Measurements from ENCODE around the gene SPATA7.

SPATA7 gene

DNA sequence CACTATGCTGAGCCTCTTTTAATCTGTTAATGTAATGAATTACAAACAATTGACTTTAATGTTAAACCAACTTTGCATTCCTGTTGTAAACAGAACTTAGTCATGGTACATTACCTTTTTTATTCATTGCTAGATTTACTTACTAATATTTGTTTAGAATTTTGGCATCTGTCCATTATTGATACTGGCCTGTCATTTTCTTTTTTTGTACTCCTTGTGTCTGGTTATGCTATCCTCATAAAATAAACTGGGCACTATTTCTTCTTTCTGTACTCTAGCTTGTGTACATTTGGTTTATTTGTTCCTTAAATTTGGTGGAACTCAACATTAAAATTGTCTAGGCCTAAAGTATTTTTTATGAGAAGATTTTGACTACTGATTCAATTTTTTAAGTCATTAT lies 32.1 kb downstream of the SPATA7 start:
- DNase-seq (ENCODE audit: low read depth in 3 of 3) = no peak

DNA sequence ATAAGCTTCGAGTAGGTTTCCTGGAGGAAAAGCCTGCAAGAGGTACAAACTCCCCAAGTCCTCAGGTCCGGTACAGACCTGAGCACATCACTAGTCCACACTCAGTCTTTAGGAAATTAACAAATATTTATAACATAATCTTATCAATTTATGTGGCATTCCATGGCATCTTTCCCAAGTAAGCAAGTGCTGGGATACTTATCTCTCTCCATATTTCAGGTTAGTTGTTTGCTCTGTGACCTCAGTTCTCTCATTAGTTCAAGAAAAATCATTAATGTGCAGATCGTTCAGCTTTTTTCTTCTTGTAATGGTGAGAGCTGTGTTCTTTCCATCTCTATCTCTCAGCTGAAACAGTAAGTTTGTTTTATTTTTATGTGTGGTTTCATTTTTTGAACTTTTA lies 34.7 kb downstream of the SPATA7 start:
- no peak for DNase-seq (ENCODE audit: low read depth in 3 of 3)

DNA sequence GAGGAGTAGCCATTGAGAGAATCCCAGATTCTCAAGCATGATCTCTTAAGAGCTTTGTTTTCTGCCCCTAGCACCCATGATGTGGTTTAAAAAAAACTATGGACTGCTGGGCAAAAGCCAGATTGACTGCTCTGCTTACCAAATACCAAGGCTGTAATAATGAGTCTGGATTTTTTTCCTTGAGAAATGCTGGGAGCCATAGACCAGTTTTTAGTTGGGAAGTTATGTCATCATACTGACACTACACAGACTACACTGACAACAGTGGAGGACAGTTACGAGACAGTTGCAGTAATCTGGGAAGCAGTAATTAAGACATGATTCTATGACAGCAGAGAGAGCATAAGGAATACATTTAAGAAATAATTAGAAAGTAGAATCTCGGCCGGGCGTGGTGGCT lies 35.8 kb downstream of the SPATA7 start:
- no peak for DNase-seq (ENCODE audit: low read depth in 3 of 3)

DNA sequence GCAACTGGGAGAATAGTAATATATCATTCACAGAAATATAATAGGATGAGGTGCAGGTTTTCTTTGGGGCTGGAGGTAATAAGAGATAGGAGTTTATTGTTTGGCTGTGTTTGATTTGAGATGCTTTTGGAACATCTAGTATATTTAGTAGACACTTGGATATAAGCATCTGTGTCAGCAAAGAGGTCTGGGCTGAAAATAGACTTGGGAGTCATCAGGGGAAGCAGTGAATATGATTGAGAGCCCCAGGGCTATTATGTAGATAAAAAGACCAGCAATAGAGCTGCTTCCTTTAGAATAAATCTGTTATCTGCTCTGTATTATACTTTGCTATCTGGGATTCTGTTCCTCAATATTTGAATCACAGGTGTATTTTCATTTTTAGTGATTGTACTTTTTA lies 36.6 kb downstream of the SPATA7 start:
- no peak for DNase-seq (ENCODE audit: low read depth in 3 of 3)

DNA sequence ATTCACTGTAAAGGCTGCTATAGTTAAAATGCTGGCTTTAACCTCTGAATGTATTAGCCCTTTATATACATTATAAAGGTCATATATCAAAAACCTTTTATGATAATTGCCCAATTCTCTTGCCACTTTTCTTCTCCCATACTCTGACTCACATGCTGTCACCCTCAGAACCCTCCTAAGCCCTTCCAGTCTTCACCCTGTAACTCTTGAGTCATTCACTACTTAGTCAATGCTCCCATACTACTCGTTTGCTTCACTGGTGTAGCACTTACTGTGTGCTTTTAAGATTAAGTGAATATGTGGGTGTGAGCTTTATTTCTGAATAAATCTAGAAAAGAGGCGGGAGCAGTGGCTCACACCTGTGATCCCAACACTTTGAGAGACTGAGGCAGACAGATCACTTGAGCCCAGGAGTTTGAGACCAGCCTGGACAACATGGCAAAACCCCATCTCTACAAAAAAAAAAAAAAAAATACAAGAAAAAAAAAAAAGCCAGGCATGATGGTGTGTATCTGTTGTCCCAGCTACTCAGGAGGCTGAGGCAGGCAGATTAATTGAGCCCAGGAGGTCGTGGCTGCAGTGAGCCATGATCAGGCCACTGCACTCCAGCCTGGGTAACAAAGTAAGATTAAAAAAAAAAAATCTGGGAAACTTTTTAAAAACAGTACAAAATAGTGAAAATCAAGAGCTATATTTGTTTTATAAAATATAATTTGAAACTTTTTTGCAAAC lies 37.6 kb downstream of the SPATA7 start:
- DNase-seq (ENCODE audit: low read depth in 3 of 3) = no peak

DNA sequence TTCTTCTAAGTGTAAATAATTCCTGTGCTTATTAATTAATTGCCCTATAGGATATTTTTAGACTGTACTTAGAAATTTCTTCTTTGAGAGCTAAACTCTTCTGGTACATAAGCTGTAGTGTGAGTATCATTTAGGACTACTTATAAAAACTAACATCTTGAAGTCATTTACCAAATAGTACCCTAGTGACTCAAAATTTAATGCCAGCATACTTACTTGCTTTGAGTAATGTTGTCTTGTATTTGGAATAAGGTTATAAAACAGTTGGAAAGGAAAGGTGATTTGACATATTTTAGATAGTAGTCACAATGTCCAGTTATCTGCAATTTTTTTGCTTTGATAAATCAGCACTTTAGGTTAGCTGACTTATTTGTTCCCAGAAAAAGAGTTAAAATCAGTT lies 39.1 kb downstream of the SPATA7 start:
- DNase-seq (ENCODE audit: low read depth in 3 of 3) = no peak

DNA sequence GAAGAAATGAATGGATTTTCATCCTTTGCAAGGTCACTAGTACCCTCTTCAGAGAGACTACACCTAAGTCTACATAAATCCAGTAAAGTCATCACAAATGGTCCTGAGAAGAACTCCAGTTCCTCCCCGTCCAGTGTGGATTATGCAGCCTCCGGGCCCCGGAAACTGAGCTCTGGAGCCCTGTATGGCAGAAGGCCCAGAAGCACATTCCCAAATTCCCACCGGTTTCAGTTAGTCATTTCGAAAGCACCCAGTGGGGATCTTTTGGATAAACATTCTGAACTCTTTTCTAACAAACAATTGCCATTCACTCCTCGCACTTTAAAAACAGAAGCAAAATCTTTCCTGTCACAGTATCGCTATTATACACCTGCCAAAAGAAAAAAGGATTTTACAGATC lies 40.8 kb downstream of the SPATA7 start:
- DNase-seq (ENCODE audit: low read depth in 3 of 3) = no peak

DNA sequence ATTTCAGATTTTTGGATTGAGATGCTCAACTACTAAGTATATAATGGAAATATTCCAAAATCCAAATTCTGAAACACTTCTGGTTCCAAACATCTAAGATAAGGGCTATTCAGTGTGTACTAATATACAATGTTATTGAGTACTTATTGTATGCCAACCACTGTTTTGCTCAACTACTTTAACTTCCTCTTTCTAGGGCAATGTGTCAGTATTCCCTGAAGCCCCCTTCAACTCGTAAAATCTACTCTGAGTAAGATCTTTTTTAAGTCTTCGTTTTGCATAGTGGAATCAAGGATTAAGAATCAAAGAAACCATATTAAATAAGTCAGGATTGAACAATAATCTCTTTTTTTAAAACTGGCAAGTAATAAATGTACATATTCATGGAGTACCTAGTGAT lies 45.5 kb downstream of the SPATA7 start:
- DNase-seq (ENCODE audit: low read depth in 3 of 3) = no peak

DNA sequence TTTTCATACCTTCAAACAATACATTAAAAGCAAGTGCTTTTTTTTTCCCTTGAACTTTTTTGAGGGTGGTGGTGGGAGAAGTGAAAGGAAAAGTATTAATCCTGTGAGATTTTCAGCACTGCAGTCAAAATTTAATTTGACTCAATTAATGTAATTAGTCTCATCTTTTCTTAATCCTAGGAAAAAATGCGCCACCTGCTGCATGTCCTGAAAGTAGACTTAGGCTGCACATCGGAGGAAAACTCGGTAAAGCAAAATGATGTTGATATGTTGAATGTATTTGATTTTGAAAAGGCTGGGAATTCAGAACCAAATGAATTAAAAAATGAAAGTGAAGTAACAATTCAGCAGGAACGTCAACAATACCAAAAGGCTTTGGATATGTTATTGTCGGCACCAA lies 52.2 kb downstream of the SPATA7 start:
- no peak for DNase-seq (ENCODE audit: low read depth in 3 of 3)

DNA sequence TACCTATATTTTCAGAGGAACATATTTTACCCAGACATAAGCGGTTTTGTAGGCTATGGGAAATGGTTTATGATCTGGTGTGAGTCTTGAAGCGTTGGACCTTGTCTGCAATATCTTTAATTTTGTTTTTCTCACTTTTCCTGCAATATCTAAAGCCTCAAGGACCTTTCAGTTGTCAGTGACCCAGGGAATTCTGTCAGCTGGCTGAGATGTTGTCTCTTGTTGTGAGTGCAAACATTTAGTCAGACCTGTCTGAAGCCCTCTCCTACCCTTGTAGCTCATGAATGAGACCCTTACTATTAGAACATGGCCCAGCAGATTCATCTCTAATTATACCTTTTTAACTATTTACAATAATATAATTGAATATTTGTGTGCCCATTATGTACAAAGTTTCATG lies 53.6 kb downstream of the SPATA7 start:
- no peak for DNase-seq (ENCODE audit: low read depth in 3 of 3)

DNA sequence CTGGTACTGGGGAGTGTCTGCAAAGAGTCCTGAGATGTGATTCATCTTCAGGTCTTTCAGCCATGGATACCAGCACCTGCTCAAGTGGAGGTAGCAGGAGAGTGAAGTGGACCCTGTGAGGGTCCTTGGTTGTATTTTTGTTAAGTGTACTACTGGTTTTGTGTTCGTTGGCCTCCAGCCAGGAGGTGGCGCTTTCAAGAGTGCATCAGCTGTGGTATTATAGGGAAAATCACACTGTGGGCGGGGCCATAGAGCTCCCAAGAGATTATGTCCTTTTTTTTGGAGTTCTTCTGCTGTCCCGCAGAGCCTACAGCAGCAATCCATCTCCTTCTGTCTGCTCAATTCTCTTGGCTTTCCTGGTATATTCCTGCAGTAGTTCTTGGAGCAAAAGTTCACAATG lies 66.8 kb downstream of the SPATA7 start:
- DNase-seq (ENCODE audit: low read depth in 3 of 3) = peak in 1 of 3 experiments; percentile 1

DNA sequence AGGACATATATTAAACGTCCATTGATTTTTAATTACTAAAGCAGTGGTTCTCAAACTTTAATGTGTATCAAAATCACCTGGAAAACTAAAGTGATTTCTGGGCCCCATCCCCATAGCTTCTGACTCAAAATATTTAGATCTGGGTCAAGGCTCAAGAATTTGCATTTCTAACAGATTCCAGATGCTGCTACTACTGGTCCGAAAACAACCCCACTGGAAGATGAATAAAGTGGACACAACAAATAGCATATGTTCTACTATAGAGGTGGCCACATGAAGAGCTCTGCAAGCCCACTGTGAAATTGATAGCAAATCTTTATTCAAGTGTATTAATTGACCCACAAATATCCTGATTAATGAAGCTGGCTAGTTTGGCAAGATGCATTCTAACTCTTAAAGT lies 69.4 kb downstream of the SPATA7 start:
- no peak for DNase-seq (ENCODE audit: low read depth in 3 of 3)

DNA sequence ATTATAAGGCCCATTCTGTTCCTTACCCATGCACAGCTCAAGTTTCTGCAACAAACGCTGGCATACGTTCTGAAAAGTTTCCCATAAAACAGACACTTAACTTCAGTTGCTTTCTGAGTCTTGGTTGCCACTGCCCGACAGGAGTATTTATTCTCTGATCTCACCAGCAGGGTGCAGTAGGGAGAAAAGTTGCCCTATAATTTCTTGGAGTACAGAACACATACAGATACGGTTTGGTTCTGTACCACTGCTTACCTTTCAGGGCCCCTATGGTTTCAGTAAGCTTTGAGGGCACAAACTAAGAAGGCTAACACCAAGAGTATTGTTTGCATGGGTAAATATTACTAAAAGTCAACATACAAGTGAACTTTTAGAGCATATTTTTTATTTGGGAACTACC lies 77.9 kb downstream of the SPATA7 start:
- no peak for DNase-seq (ENCODE audit: low read depth in 3 of 3)

DNA sequence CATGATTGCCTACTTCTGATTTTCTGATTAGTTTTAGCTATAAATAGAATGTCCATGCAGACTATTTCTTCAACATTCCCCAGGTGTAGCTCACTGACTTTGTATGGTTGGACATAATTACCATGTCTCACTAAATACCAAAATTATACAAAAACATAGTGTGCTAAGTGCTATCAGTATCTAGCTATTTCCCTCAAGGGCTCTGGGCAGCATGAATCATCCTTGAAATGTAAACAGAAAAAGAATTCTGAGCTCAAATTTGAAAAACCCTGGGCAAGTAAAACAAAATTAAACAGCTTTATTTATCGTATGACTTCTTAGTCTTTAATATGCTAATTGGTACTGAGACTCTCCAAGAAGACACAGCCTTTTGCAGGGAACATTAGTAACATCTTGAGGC lies 82.9 kb downstream of the SPATA7 start:
- DNase-seq (ENCODE audit: low read depth in 3 of 3) = no peak

DNA sequence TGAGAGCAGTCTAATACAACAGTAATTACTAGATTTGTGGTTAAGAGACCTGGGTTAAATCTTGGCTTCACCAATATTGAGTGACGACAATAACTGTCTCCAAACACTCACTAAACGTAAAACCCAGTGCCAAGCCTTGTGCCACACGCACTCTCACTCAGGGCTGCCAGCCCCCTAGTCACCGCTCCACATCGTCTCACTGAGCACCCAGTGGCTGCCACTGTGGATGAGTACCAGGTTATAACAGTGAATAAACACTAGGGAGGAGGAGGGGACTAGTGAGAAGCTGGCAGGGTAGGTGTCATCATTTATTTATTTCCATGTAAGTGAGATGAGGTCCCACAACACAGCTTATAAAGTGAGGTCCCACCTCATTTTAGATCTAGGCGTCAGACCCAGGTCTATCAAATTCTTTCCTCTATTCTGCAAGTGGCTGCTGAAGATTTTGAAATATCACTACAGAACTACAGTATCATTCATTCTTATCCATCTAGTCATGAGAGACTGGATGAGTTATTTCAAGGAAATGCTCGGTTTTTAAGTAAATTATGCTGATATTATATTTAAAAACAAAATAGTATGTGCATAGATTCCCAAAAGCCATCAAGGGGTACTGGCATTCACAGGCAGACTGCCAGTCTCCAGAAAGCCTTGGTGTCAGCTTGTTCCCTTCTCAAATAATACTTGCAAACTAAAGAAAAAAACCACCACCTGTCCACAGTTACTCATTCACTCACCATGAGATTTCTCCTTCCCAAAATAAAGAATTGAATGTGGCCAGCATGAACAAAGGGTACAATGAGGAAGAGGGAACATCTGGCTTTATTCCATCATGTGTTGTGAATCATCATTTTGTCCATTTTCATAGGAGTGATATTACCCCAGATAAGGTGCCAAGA lies 85.3 kb downstream of the SPATA7 start:
- no peak for DNase-seq (ENCODE audit: low read depth in 3 of 3)

DNA sequence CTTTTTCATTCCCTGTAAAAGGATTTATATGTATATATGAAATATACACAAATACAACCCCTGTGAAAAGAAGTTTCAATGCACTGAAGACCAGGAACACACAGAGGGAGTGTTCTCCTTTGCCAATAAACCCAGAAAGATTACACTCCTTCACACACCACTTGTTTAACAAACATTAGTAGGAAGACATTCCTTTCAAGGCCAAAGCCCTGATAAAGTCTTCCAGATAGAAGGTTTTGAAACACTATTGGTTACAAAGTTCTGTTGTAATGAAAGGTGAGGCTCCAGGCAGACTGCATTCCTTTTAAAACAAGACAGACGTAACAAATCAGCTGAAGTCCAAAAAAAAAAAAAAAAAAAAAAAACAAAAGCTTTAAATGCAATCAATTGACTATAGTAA lies 88.3 kb downstream of the SPATA7 start:
- DNase-seq (ENCODE audit: low read depth in 3 of 3) = no peak

DNA sequence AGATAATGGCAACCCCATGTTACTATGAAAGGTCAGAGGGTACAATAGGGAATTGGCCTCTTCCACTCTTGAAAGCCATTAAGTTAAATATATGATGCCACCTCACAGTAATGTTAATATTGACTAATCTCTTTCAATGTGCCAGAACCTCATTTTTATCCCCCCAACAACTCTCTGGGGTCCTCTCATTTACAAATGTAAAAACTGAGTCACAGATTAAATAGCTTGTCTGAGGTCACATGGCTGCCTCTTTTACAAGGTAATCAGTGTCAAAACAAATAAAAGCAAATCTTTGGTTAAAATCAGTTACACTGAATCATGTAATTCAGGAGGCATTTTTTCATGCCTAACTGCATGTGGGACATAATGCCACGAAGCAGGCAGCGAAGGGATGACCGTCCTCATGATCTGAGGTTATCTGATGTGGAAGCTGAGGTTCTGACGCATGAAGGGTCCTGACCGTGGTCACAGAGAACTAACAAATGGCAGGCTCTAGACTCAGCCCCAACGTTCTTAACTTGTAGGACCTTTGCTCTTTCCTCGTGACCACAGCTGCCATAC lies 90.8 kb downstream of the SPATA7 start:
- no peak for DNase-seq (ENCODE audit: low read depth in 3 of 3)

DNA sequence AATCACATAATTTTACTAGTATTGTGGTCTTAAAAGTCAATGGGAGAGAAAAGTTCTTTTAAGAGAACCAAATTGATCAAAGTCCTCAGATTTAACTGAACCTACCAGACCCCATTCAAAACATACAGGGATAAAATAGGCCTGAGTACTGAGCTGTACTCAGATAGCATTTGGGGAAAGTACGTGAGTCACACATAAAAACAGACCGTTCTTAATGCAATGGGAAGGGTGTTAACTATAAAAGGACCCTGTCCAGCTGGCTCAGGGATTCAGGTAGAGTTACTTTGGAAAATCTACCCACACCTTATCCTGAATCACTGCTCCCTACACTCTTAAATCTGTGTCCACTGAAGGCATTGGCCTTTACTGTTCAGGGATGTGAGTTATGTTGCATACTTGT lies 91.4 kb downstream of the SPATA7 start:
- DNase-seq (ENCODE audit: low read depth in 3 of 3) = no peak

DNA sequence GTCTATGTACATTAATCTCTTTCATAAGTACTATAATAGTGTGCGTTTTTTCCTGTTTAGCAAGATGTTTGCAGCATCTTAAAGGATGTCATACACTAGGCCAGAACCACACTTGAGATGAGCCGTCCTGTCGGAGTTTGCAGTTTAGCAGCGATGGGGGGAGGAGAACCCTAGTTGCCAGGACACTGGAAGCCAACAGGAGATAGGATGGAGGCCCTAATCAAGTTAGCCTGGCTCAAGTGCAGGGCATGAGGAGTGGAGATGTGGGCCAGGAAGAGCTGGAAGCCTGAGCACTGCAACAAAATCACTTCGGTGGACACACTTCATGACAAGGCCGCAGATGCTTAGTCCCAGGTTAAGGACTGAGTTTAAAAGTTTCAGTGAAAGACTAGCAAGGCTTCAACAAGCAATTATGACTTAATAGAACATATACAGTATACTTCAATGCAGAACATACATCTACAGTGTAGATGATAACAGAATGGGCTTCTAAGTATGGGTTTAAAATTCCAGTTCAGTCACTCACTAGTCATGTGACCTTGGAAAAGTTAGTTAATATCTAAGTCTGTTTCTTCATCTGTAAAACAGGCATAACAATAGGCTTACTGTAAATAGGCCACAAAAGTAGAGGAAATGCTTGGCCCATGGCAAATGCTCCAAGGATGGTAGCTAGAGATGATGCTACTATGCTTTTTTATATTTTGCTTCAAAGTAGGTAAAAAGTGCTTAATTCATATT lies 92.2 kb downstream of the SPATA7 start:
- DNase-seq (ENCODE audit: low read depth in 3 of 3) = no peak

DNA sequence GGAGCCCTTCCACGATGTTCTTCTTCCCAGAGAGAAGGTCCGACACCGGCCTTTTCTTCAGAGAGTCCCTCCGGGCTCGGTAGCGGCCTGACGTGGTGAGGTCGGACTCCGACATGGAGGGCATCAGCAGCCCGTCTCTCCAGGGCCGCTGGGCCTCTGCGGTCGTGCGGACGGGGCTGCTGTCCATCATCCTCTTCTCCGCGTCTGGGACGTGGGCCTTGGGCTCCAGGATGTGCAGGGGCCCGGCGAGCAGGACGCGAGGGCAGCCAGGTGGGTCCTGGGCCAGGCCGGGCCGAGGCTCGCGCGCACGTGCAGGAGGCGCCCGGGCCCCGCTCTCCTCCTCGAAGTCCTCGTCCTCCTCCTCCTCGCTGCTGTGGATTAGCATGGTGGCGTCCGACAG lies 93.5 kb downstream of the SPATA7 start:
- no peak for DNase-seq (ENCODE audit: low read depth in 3 of 3)

DNA sequence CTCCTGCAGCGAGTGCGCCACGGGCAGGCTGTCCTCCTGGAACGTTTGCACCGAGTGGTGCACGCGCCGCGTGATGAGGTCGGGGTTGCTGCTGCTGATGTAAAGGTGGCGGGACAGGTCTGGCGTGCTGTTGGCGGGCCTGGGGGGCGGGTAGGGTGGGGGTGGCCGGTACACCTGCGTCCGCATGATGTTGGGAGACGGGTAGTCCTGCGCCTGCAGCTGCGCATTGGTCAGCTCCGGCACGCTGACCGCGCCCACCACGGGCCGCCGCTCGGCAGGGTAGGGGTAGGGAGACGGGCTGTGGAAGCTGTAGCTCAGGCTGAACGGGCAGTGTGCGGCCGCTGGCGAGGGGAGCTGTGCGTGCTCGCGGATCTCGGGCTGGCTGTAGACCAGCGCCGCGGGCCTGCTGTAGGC lies 94.1 kb downstream of the SPATA7 start:
- no peak for DNase-seq (ENCODE audit: low read depth in 3 of 3)

DNA sequence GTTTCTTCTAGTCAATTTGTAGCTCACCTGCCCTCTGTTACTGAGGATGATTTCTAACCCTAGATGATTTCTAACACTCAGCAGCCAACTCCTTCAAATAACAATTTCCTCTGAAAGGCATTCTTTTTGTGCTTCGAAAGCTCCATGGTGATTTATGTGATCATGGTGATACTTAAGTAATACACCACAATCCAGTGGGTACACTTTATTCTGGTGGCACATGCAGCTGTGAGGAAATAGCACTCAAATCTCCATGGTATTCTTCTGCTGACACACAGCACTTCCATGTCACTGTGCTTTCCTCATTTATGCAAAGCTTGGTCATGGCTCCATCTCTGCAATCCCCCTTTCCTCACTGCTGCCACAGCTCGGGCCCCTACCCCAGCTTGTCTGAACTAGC lies 95.6 kb downstream of the SPATA7 start:
- DNase-seq (ENCODE audit: low read depth in 3 of 3) = no peak

Data from stimulated activated CD4-positive, alpha-beta T cell treated with anti-CD3 and anti-CD28 coated beads, TNF-alpha, amount 100 ng/mL, for 24 hours (primary cell).